H1 (cell line): Measurements from ENCODE around the gene SMIM24. TPM values are rescaled to one million over a fixed set of nuclear protein-coding genes. Genes with fewer than 3 reads are reported as not detected.
"Not testable (repeated sequence)": the region's sequence is repeated elsewhere in the genome, so short reads cannot be mapped to it uniquely, and the experiment has no call there.

ENCODE experiments used
- CTCF ChIA-PET: fragments of 300-600 bp; sonication (Branson Sonifier 250); formaldehyde crosslinking; loops from one replicate; lab custom pipeline; 2021; ENCODE audit not compliant: partially characterized antibody; lab: Charles Lee
- POLR2A ChIA-PET: fragments of 300-600 bp; sonication (Branson Sonifier 250); formaldehyde crosslinking; loops from one replicate; lab custom pipeline; 2021; ENCODE audit warnings: inconsistent platforms; ENCODE audit not compliant: partially characterized antibody; lab: Charles Lee
- DNase-seq, 2 experiments: peaks; one replicate each; pipeline versions ENCODE4 v3.0.0 to v3.0.0-alpha.2; 2010 to 2022; ENCODE audit warnings: low spot score in 2 of 2, low read depth in 1 of 2, mixed read lengths in 1 of 2
- FAIRE-seq: peaks from 2 replicates; lab custom pipeline; 2011; peaks lifted over from hg19 to GRCh38; lab: Jason Lieb, UNC
- H2AFZ ChIP-seq: 2 replicates; pipeline ENCODE4 v1.8.1; 2012; ENCODE audit warnings: low read length, inconsistent platforms
- H2AK5ac ChIP-seq: 2 replicates; pipeline ENCODE4 v1.6.1; 2013; ENCODE audit warnings: low read depth, low read length
- H2BK120ac ChIP-seq: replicated peaks from 2 replicates; pipeline ENCODE3; 2013; ENCODE audit warnings: low read depth, low read length, inconsistent platforms
- H2BK12ac ChIP-seq: 2 replicates; pipeline ENCODE4 v1.6.1; 2013; ENCODE audit warnings: low read depth, low read length
- H2BK15ac ChIP-seq: 2 replicates; pipeline ENCODE4 v1.6.1; 2013; ENCODE audit warnings: low read length
- H2BK20ac ChIP-seq: 2 replicates; pipeline ENCODE4 v1.6.1; 2013; ENCODE audit warnings: low read length
- H2BK5ac ChIP-seq: 2 replicates; pipeline ENCODE4 v1.6.1; 2013; ENCODE audit warnings: low read depth, low read length
- H3K14ac ChIP-seq: 2 replicates; pipeline ENCODE4 v1.6.1; 2013; ENCODE audit warnings: inconsistent platforms; ENCODE audit not compliant: insufficient read length
- H3K18ac ChIP-seq: 2 replicates; pipeline ENCODE4 v1.6.1; 2013; ENCODE audit warnings: low read length; ENCODE audit errors: extremely low read depth
- H3K23ac ChIP-seq: 2 replicates; pipeline ENCODE4 v1.6.1; 2013; ENCODE audit warnings: inconsistent platforms; ENCODE audit not compliant: insufficient read length
- H3K23me2 ChIP-seq: 2 replicates; pipeline ENCODE4 v1.6.1; 2013; ENCODE audit warnings: low read depth, low read length
- H3K27ac ChIP-seq: 2 replicates; pipeline ENCODE4 v1.6.1; 2011; ENCODE audit warnings: low read depth, low read length, inconsistent platforms
- H3K27me3 ChIP-seq, 4 experiments: replicated peaks in 1 of 4; 1 replicate in 1 of 4; 2 replicates in 3 of 4; pipeline versions ENCODE4 v1.6.1 to v1.8.1; 2011 to 2013; ENCODE audit warnings: low read length in 3 of 4, mild to moderate bottlenecking in 3 of 4, inconsistent platforms in 2 of 4, mixed read lengths in 2 of 4, moderate library complexity in 1 of 4; ENCODE audit not compliant: control insufficient read depth in 3 of 4, insufficient read depth in 3 of 4; ENCODE audit errors: extremely low read depth in 1 of 4
- H3K36me3 ChIP-seq, 4 experiments: 2 replicates each; pipeline versions ENCODE4 v1.6.1 to v1.8.1; 2011 to 2013; ENCODE audit warnings: mild to moderate bottlenecking in 4 of 4, low read length in 3 of 4, moderate library complexity in 2 of 4, control low read depth in 1 of 4, inconsistent platforms in 1 of 4; ENCODE audit not compliant: insufficient read depth in 4 of 4, control insufficient read depth in 2 of 4
- H3K4ac ChIP-seq: replicated peaks from 2 replicates; pipeline ENCODE3; 2013; ENCODE audit warnings: low read length, low read depth, mixed read lengths, inconsistent platforms; ENCODE audit not compliant: insufficient read length
- H3K4me1 ChIP-seq, 4 experiments: replicated peaks in 1 of 4; 1 replicate in 1 of 4; 2 replicates in 3 of 4; pipeline versions ENCODE4 v1.6.1 to v1.8.1; 2011 to 2013; ENCODE audit warnings: low read length in 3 of 4, inconsistent platforms in 2 of 4, mixed read lengths in 1 of 4; ENCODE audit not compliant: insufficient read depth in 4 of 4, control insufficient read depth in 3 of 4
- H3K4me2 ChIP-seq, 2 experiments: 2 replicates each; pipeline versions ENCODE4 v1.6.1 to v1.8.1; 2011 to 2013; ENCODE audit warnings: low read depth in 2 of 2, low read length in 2 of 2, control low read depth in 1 of 2, inconsistent platforms in 1 of 2, mild to moderate bottlenecking in 1 of 2; ENCODE audit not compliant: insufficient read depth in 1 of 2
- H3K4me3 ChIP-seq, 4 experiments: fragments of 200-600, 300-600 bp in 1 of 4; sonication (generic), shearing (Covaris generic), sonication (Bioruptor Twin) in 1 of 4; 2 replicates each; pipeline versions ENCODE4 v1.5.1 to v1.8.1; 2011 to 2016; ENCODE audit warnings: low read length in 4 of 4, low read depth in 3 of 4, control low read depth in 2 of 4, inconsistent platforms in 2 of 4, mild to moderate bottlenecking in 2 of 4, mixed read lengths in 1 of 4, moderate library complexity in 1 of 4; ENCODE audit not compliant: insufficient read depth in 2 of 4; ENCODE audit errors: extremely low read depth in 1 of 4
- H3K56ac ChIP-seq: replicated peaks from 2 replicates; pipeline ENCODE3; 2013; ENCODE audit warnings: low read depth, mild to moderate bottlenecking, mixed read lengths, low read length, inconsistent platforms; ENCODE audit not compliant: insufficient read length
- H3K79me1 ChIP-seq: 2 replicates; pipeline ENCODE4 v1.6.1; 2013; ENCODE audit warnings: low read depth, low read length, control low read depth
- H3K79me2 ChIP-seq, 2 experiments: 2 replicates each; pipeline versions ENCODE4 v1.6.1 to v1.8.1; 2012 to 2013; ENCODE audit warnings: low read length in 2 of 2, mild to moderate bottlenecking in 2 of 2, inconsistent platforms in 1 of 2; ENCODE audit not compliant: insufficient read depth in 2 of 2, control insufficient read depth in 1 of 2
- H3K9ac ChIP-seq, 4 experiments: replicated peaks in 1 of 4; 1 replicate in 1 of 4; 2 replicates in 3 of 4; pipeline versions ENCODE4 v1.6.1 to v1.8.1; 2011 to 2013; ENCODE audit warnings: low read depth in 3 of 4, low read length in 3 of 4, control low read depth in 2 of 4, mild to moderate bottlenecking in 2 of 4, moderate library complexity in 2 of 4, inconsistent platforms in 1 of 4; ENCODE audit errors: extremely low read depth in 1 of 4
- H3K9me3 ChIP-seq, 2 experiments: 2 replicates each; pipeline versions ENCODE4 v1.6.1 to v1.8.1; 2012 to 2013; ENCODE audit warnings: mild to moderate bottlenecking in 2 of 2, moderate library complexity in 2 of 2, control low read depth in 1 of 2, inconsistent platforms in 1 of 2, low read depth in 1 of 2, low read length in 1 of 2, mixed read lengths in 1 of 2; ENCODE audit not compliant: insufficient read depth in 2 of 2
- H4K20me1 ChIP-seq, 2 experiments: replicated peaks in 1 of 2; 2 replicates each; pipeline versions ENCODE3 to v1.8.1; 2011 to 2013; ENCODE audit warnings: inconsistent platforms in 2 of 2, low read length in 2 of 2, mild to moderate bottlenecking in 1 of 2; ENCODE audit not compliant: insufficient read depth in 2 of 2, control insufficient read depth in 1 of 2
- H4K5ac ChIP-seq: 2 replicates; pipeline ENCODE4 v1.6.1; 2013; ENCODE audit warnings: low read length, low read depth, mixed read lengths, inconsistent platforms; ENCODE audit not compliant: insufficient read length
- H4K8ac ChIP-seq: 2 replicates; pipeline ENCODE4 v1.8.0; 2013; ENCODE audit warnings: mild to moderate bottlenecking, moderate library complexity, low read length, inconsistent platforms; ENCODE audit not compliant: insufficient read depth; ENCODE audit errors: extremely low read depth
- H4K91ac ChIP-seq: replicated peaks from 2 replicates; pipeline ENCODE3; 2013; ENCODE audit warnings: low read length, mixed read lengths, inconsistent platforms; ENCODE audit not compliant: insufficient read length
- WGBS, 2 experiments: shearing (Covaris generic) in 1 of 2; methylation state at CpG; one replicate each; pipeline versions ENCODE4 v1.1.6 to v1.1.7; 2013 to 2015; ENCODE audit warnings: low lambda C conversion rate in 2 of 2, mixed read lengths in 2 of 2, inconsistent platforms in 1 of 2, low coverage in 1 of 2, missing lambda C conversion rate in 1 of 2; ENCODE audit not compliant: insufficient replicate concordance in 2 of 2, insufficient coverage in 1 of 2, insufficient read length in 1 of 2; ENCODE audit errors: extremely low coverage in 1 of 2, missing lambda C conversion rate in 1 of 2; 5-methylcytosine and 5-hydroxymethylcytosine counted together
- polyA plus RNA-seq, 7 experiments: library from polyadenylated mRNA; depleted of rRNA in 3 of 7; stranded (reverse) in 5 of 7; unstranded in 2 of 7; fragments of >200 nt in 5 of 7; fragments of 200-250 nt in 2 of 7; gene quantifications; 1 replicate in 5 of 7; 2 replicates in 1 of 7; 4 replicates in 1 of 7; pipeline versions ENCODE4 v1.2.1 to v1.2.3, GENCODE V29; 2011 to 2013; ENCODE audit warnings: missing spikeins in 2 of 7, mixed read lengths in 2 of 7
- total RNA-seq: library from RNA; stranded (reverse); fragmentation: NEBNext Ultra II Directional; extraction: Animal tissue kit (Norgen Biotek cat#: 25700); gene quantifications from 2 replicates; pipeline ENCODE4 v1.2.1, GENCODE V29; 2021

Gene SMIM24
- total and polyA plus RNA-seq, 2 of the 8 experiments (the other 6 are each of a cell fraction or from before 2014, with no cell fraction given) = 3.8 to 4.5 TPM

GRCh38 chr19:3430366-3430680 is 50.0 kb downstream of the SMIM24 start:
- POLR2A ChIA-PET = interaction anchor here (0.9 to 1.0 kb wide), 2 partner anchors 14 to 30 kb away, joined by 3 to 5 read pairs; no protein-coding TSS in a partner anchor
- not testable (repeated sequence) for H3K36me3 ChIP-seq, H3K23ac ChIP-seq, H3K9me3 ChIP-seq, H3K27me3 ChIP-seq, H4K91ac ChIP-seq, H3K56ac ChIP-seq, H3K4me2 ChIP-seq, H3K9ac ChIP-seq, H2BK12ac ChIP-seq, H2BK5ac ChIP-seq, H2BK120ac ChIP-seq, H3K4me1 ChIP-seq, H2AFZ ChIP-seq, H2BK15ac ChIP-seq, H4K5ac ChIP-seq, H3K79me2 ChIP-seq, H3K18ac ChIP-seq, H2AK5ac ChIP-seq, H3K79me1 ChIP-seq, H3K4me3 ChIP-seq, H3K27ac ChIP-seq, H4K20me1 ChIP-seq, FAIRE-seq, DNase-seq, H3K4ac ChIP-seq, H3K23me2 ChIP-seq, H3K14ac ChIP-seq, H4K8ac ChIP-seq, H2BK20ac ChIP-seq
- 91% methylated on average over 5 of the region's 5 CpGs; no CpG with 5 or more reads in 1 of the 2 experiments for WGBS, 2 experiments
- CTCF ChIA-PET = interaction anchor here (0.6 to 6.9 kb wide), 32 partner anchors 8 to 463 kb away, joined by 3 to 77 read pairs (median 8); no protein-coding TSS in a partner anchor
